ENCODE measurements around the gene SERPINA7. TPM values are rescaled to one million over a fixed set of nuclear protein-coding genes. Genes with fewer than 3 reads are reported as not detected.

SERPINA7 gene
- total RNA-seq (not detected), polyA plus RNA-seq (not detected), total RNA-seq (not detected)

GRCh38 chrX:106038625-106039024 is at the start of gene SERPINA7:
Gene SERPINA7 (minus strand): TSS chrX:106038727. CDS start chrX:106037058, 1,669 bp downstream.
- Mint-ChIP-seq H3K4me1 (peaks cover 0 to 3% (median 0%) of the 10 kb centered on the region in 7 donors), H3K9me3 (peaks cover 0 to 6% (median 0%) of the 10 kb centered on the region in 11 donors), H3K27me3 (no peaks in the 10 kb centered on the region), H3K27ac (no peak within 1 kb of the TSS), H3K4me3 (no peak within 1 kb of the TSS), H3K36me3 (no peaks in the 10 kb centered on the region)
- DNase-seq (no peak), ATAC-seq (no peak)
- intact Hi-C loops (cut with micrococcal nuclease): no loop called here
- POLR2A ChIA-PET: no interaction called here
- no peak within 1 kb of the TSS for H3K27ac ChIP-seq (ENCODE audit: low read depth, low read length)
- H3K27me3 ChIP-seq (ENCODE audit: control insufficient read depth in 2 of 2, insufficient read depth in 2 of 2, low read length in 2 of 2): no peaks in the 10 kb centered on the region
- CTCF ChIA-PET: no interaction called here
- H3K4me1 ChIP-seq (ENCODE audit: control insufficient read depth in 2 of 2, insufficient read depth in 2 of 2, low read length in 2 of 2): no peaks in the 10 kb centered on the region
- H3K9me3 ChIP-seq (ENCODE audit: control insufficient read depth in 2 of 3, low read length in 3 of 3): no peaks in the 10 kb centered on the region
- no peak within 1 kb of the TSS for H3K4me3 ChIP-seq (ENCODE audit: low read length)
- H3K36me3 ChIP-seq (ENCODE audit: control insufficient read depth in 2 of 3, insufficient read depth in 3 of 3, low read length in 3 of 3): no peaks in the 10 kb centered on the region

- CTCF ChIA-PET: no interaction called here
- Mint-ChIP-seq H3K9me3 (peaks cover 0 to 10% (median 2%) of the 10 kb centered on the region in 11 donors), H3K36me3 (no peaks in the 10 kb centered on the region), H3K27me3 (no peaks in the 10 kb centered on the region), H3K4me3 (no peak overlapping the region), H3K4me1 (no peaks in the 10 kb centered on the region), H3K27ac (no peak overlapping the region)
- Histone ChIP-seq H3K27ac (ENCODE audit: low read depth, low read length) (no peak overlapping the region), H3K4me1 (ENCODE audit: control insufficient read depth in 2 of 2, insufficient read depth in 2 of 2, low read length in 2 of 2) (no peaks in the 10 kb centered on the region), H3K27me3 (ENCODE audit: control insufficient read depth in 2 of 2, insufficient read depth in 2 of 2, low read length in 2 of 2) (no peaks in the 10 kb centered on the region), H3K9me3 (ENCODE audit: control insufficient read depth in 2 of 3, low read length in 3 of 3) (no peaks in the 10 kb centered on the region), H3K36me3 (ENCODE audit: control insufficient read depth in 2 of 3, insufficient read depth in 3 of 3, low read length in 3 of 3) (no peaks in the 10 kb centered on the region), H3K4me3 (ENCODE audit: low read length) (no peak overlapping the region)
- no peak for ATAC-seq
- POLR2A ChIA-PET: no interaction called here
- no peak for DNase-seq
- intact Hi-C loops (cut with micrococcal nuclease): no loop called here
Observed at GRCh38 chrX:106069048-106069447, 30.5 kb upstream of the SERPINA7 start.

GRCh38 chrX:106050054-106050453 is 11.5 kb upstream of the SERPINA7 start:
- CTCF ChIA-PET: no interaction called here
- H3K27me3 ChIP-seq (ENCODE audit: control insufficient read depth in 2 of 2, insufficient read depth in 2 of 2, low read length in 2 of 2): no peaks in the 10 kb centered on the region
- H3K4me1 Mint-ChIP-seq: no peaks in the 10 kb centered on the region
- no peak overlapping the region for H3K4me3 Mint-ChIP-seq
- POLR2A ChIA-PET: no interaction called here
- DNase-seq (no peak), ATAC-seq (no peak)
- no peaks in the 10 kb centered on the region for H3K36me3 Mint-ChIP-seq
- no peaks in the 10 kb centered on the region for H3K36me3 ChIP-seq (ENCODE audit: control insufficient read depth in 2 of 3, insufficient read depth in 3 of 3, low read length in 3 of 3)
- no peak overlapping the region for H3K27ac Mint-ChIP-seq
- no peak overlapping the region for H3K27ac ChIP-seq (ENCODE audit: low read depth, low read length)
- H3K9me3 Mint-ChIP-seq: peaks cover 0 to 4% (median 0%) of the 10 kb centered on the region in 11 donors
- no peaks in the 10 kb centered on the region for H3K4me1 ChIP-seq (ENCODE audit: control insufficient read depth in 2 of 2, insufficient read depth in 2 of 2, low read length in 2 of 2)
- no peaks in the 10 kb centered on the region for H3K27me3 Mint-ChIP-seq
- H3K4me3 ChIP-seq (ENCODE audit: low read length): no peak overlapping the region
- no peaks in the 10 kb centered on the region for H3K9me3 ChIP-seq (ENCODE audit: control insufficient read depth in 2 of 3, low read length in 3 of 3)
- intact Hi-C loops (cut with micrococcal nuclease): no loop called here

GRCh38 chrX:106042296-106042695 is 3.8 kb upstream of the SERPINA7 start:
- H3K4me3 Mint-ChIP-seq: no peak overlapping the region
- H3K4me3 ChIP-seq (ENCODE audit: low read length): no peak overlapping the region
- no peaks in the 10 kb centered on the region for H3K27me3 ChIP-seq (ENCODE audit: control insufficient read depth in 2 of 2, insufficient read depth in 2 of 2, low read length in 2 of 2)
- DNase-seq (no peak), ATAC-seq (no peak)
- H3K9me3 Mint-ChIP-seq: peaks cover 0 to 6% (median 0%) of the 10 kb centered on the region in 11 donors
- H3K36me3 Mint-ChIP-seq: no peaks in the 10 kb centered on the region
- no peak overlapping the region for H3K27ac ChIP-seq (ENCODE audit: low read depth, low read length)
- H3K27me3 Mint-ChIP-seq: no peaks in the 10 kb centered on the region
- H3K4me1 ChIP-seq (ENCODE audit: control insufficient read depth in 2 of 2, insufficient read depth in 2 of 2, low read length in 2 of 2): no peaks in the 10 kb centered on the region
- H3K4me1 Mint-ChIP-seq: peaks cover 0 to 3% (median 0%) of the 10 kb centered on the region in 7 donors
- no peaks in the 10 kb centered on the region for H3K9me3 ChIP-seq (ENCODE audit: control insufficient read depth in 2 of 3, low read length in 3 of 3)
- no peaks in the 10 kb centered on the region for H3K36me3 ChIP-seq (ENCODE audit: control insufficient read depth in 2 of 3, insufficient read depth in 3 of 3, low read length in 3 of 3)
- ChIA-PET CTCF (no interaction called here), POLR2A (no interaction called here)
- intact Hi-C loops (cut with micrococcal nuclease): no loop called here
- no peak overlapping the region for H3K27ac Mint-ChIP-seq

GRCh38 chrX:106040861-106041260 is 2.3 kb upstream of the SERPINA7 start:
- no peaks in the 10 kb centered on the region for H3K9me3 ChIP-seq (ENCODE audit: control insufficient read depth in 2 of 3, low read length in 3 of 3)
- ATAC-seq: no peak
- H3K27ac ChIP-seq (ENCODE audit: low read depth, low read length): no peak overlapping the region
- H3K4me3 ChIP-seq (ENCODE audit: low read length): no peak overlapping the region
- no peaks in the 10 kb centered on the region for H3K27me3 ChIP-seq (ENCODE audit: control insufficient read depth in 2 of 2, insufficient read depth in 2 of 2, low read length in 2 of 2)
- Mint-ChIP-seq H3K4me1 (peaks cover 0 to 3% (median 0%) of the 10 kb centered on the region in 7 donors), H3K27me3 (no peaks in the 10 kb centered on the region), H3K27ac (no peak overlapping the region), H3K9me3 (peaks cover 0 to 6% (median 0%) of the 10 kb centered on the region in 11 donors), H3K36me3 (no peaks in the 10 kb centered on the region), H3K4me3 (no peak overlapping the region)
- H3K36me3 ChIP-seq (ENCODE audit: control insufficient read depth in 2 of 3, insufficient read depth in 3 of 3, low read length in 3 of 3): no peaks in the 10 kb centered on the region
- H3K4me1 ChIP-seq (ENCODE audit: control insufficient read depth in 2 of 2, insufficient read depth in 2 of 2, low read length in 2 of 2): no peaks in the 10 kb centered on the region
- CTCF ChIA-PET: no interaction called here
- POLR2A ChIA-PET: no interaction called here
- intact Hi-C loops (cut with micrococcal nuclease): no loop called here
- no peak for DNase-seq

GRCh38 chrX:106039920-106040319 is 1.4 kb upstream of the SERPINA7 start:
- DNase-seq (no peak), ATAC-seq (no peak)
- H3K27me3 ChIP-seq (ENCODE audit: control insufficient read depth in 2 of 2, insufficient read depth in 2 of 2, low read length in 2 of 2): no peaks in the 10 kb centered on the region
- no peaks in the 10 kb centered on the region for H3K9me3 ChIP-seq (ENCODE audit: control insufficient read depth in 2 of 3, low read length in 3 of 3)
- Mint-ChIP-seq H3K4me3 (no peak overlapping the region), H3K27ac (no peak overlapping the region), H3K36me3 (no peaks in the 10 kb centered on the region), H3K9me3 (peaks cover 0 to 6% (median 0%) of the 10 kb centered on the region in 11 donors), H3K4me1 (peaks cover 0 to 3% (median 0%) of the 10 kb centered on the region in 7 donors), H3K27me3 (no peaks in the 10 kb centered on the region)
- intact Hi-C loops (cut with micrococcal nuclease): no loop called here
- H3K36me3 ChIP-seq (ENCODE audit: control insufficient read depth in 2 of 3, insufficient read depth in 3 of 3, low read length in 3 of 3): no peaks in the 10 kb centered on the region
- H3K4me3 ChIP-seq (ENCODE audit: low read length): no peak overlapping the region
- POLR2A ChIA-PET: no interaction called here
- H3K27ac ChIP-seq (ENCODE audit: low read depth, low read length): no peak overlapping the region
- CTCF ChIA-PET: no interaction called here
- no peaks in the 10 kb centered on the region for H3K4me1 ChIP-seq (ENCODE audit: control insufficient read depth in 2 of 2, insufficient read depth in 2 of 2, low read length in 2 of 2)

- ChIA-PET POLR2A (no interaction called here), CTCF (no interaction called here)
- no peak for ATAC-seq
Observed at GRCh38 chrX:106037835-106038473, 573 bp downstream of the SERPINA7 start.

More at GRCh38 chrX:106037835-106038473, 573 bp downstream of the SERPINA7 start:
- intact Hi-C loops (cut with micrococcal nuclease): no loop called here
- peaks cover 0 to 3% (median 0%) of the 10 kb centered on the region in 7 donors for H3K4me1 Mint-ChIP-seq
- no peaks in the 10 kb centered on the region for H3K9me3 ChIP-seq (ENCODE audit: control insufficient read depth in 2 of 3, low read length in 3 of 3)
- DNase-seq: no peak
- H3K36me3 ChIP-seq (ENCODE audit: control insufficient read depth in 2 of 3, insufficient read depth in 3 of 3, low read length in 3 of 3): no peaks in the 10 kb centered on the region
- H3K27me3 Mint-ChIP-seq: no peaks in the 10 kb centered on the region
- no peak overlapping the region for H3K4me3 ChIP-seq (ENCODE audit: low read length)
- H3K27me3 ChIP-seq (ENCODE audit: control insufficient read depth in 2 of 2, insufficient read depth in 2 of 2, low read length in 2 of 2): no peaks in the 10 kb centered on the region
- H3K36me3 Mint-ChIP-seq: no peaks in the 10 kb centered on the region
- H3K4me1 ChIP-seq (ENCODE audit: control insufficient read depth in 2 of 2, insufficient read depth in 2 of 2, low read length in 2 of 2): no peaks in the 10 kb centered on the region
- no peak overlapping the region for H3K27ac ChIP-seq (ENCODE audit: low read depth, low read length)
- no peak overlapping the region for H3K27ac Mint-ChIP-seq
- no peak overlapping the region for H3K4me3 Mint-ChIP-seq
- H3K9me3 Mint-ChIP-seq: peaks cover 0 to 6% (median 0%) of the 10 kb centered on the region in 11 donors
